Measurements from ENCODE around the gene MTG1. TPM values are rescaled to one million over a fixed set of nuclear protein-coding genes. Genes with fewer than 3 reads are reported as not detected.

Gene MTG1
- total RNA-seq, 1 donor from 2014 or later: 33.0 TPM

GRCh38 chr10:133397938-133398337 is 4.0 kb downstream of the MTG1 start:
- intact Hi-C loops (cut with DNase I): no loop called here
- TF ChIP-seq CTCF (IDR thresholded peaks at IDR 0.05): no peak

GRCh38 chr10:133399123-133399601 is 5.2 kb downstream of the MTG1 start:
- peaks cover 77% of the 10 kb centered on the region for H3K36me3 ChIP-seq
- no peak for TF ChIP-seq CTCF (IDR thresholded peaks at IDR 0.05)
- no peaks in the 10 kb centered on the region for H3K9me3 ChIP-seq
- intact Hi-C loops (cut with DNase I): no loop called here
- no peak for ATAC-seq
- no peaks in the 10 kb centered on the region for H3K27me3 ChIP-seq
- no peak overlapping the region for H3K27ac ChIP-seq
- peak; percentile 56 for DNase-seq
- H3K4me1 ChIP-seq: peaks cover 6% of the 10 kb centered on the region
- no peak overlapping the region for H3K4me3 ChIP-seq

More at GRCh38 chr10:133397938-133398337, 4.0 kb downstream of the MTG1 start:
- H3K9me3 ChIP-seq: no peaks in the 10 kb centered on the region
- H3K4me3 ChIP-seq: no peak overlapping the region
- no peak overlapping the region for H3K27ac ChIP-seq
- peaks cover 67% of the 10 kb centered on the region for H3K36me3 ChIP-seq
- no peaks in the 10 kb centered on the region for H3K27me3 ChIP-seq
- H3K4me1 ChIP-seq: peaks cover 6% of the 10 kb centered on the region
- ATAC-seq: no peak
- DNase-seq: no peak

- H3K27me3 ChIP-seq: no peaks in the 10 kb centered on the region
- no peaks in the 10 kb centered on the region for H3K4me1 ChIP-seq
- peaks cover 90% of the 10 kb centered on the region for H3K36me3 ChIP-seq
- ATAC-seq (peak; percentile 25), DNase-seq (peak; percentile 53)
- TF ChIP-seq CTCF (IDR thresholded peaks at IDR 0.05): no peak
- no peak overlapping the region for H3K4me3 ChIP-seq
- H3K9me3 ChIP-seq: no peaks in the 10 kb centered on the region
- no peak overlapping the region for H3K27ac ChIP-seq
- intact Hi-C loops (cut with DNase I): no loop called here
These were observed 6.9 kb downstream of the MTG1 start for GRCh38 chr10:133400624-133401424.

GRCh38 chr10:133401500-133401899 is 7.5 kb downstream of the MTG1 start:
- H3K27ac ChIP-seq: no peak overlapping the region

GRCh38 chr10:133401981-133402725 is 8.2 kb downstream of the MTG1 start:
- ATAC-seq (peak; percentile 8), DNase-seq (peak; percentile 51)
- Histone ChIP-seq H3K27ac (no peak overlapping the region), H3K4me1 (no peaks in the 10 kb centered on the region), H3K4me3 (no peak overlapping the region), H3K36me3 (peaks cover 89% of the 10 kb centered on the region), H3K27me3 (no peaks in the 10 kb centered on the region), H3K9me3 (no peaks in the 10 kb centered on the region)
- intact Hi-C loops (cut with DNase I): no loop called here
- no peak for TF ChIP-seq CTCF (IDR thresholded peaks at IDR 0.05)

More at GRCh38 chr10:133401500-133401899, 7.5 kb downstream of the MTG1 start:
- Histone ChIP-seq H3K27me3 (no peaks in the 10 kb centered on the region), H3K9me3 (no peaks in the 10 kb centered on the region), H3K4me1 (no peaks in the 10 kb centered on the region), H3K36me3 (peaks cover 90% of the 10 kb centered on the region), H3K4me3 (no peak overlapping the region)
- intact Hi-C loops (cut with DNase I): no loop called here
- ATAC-seq (peak; percentile 22), DNase-seq (peak; percentile 40)
- no peak for TF ChIP-seq CTCF (IDR thresholded peaks at IDR 0.05)
